IPS-NIHi11 (cell line): Measurements from ENCODE around the gene IL19.
"Not testable (repeated sequence)": the region's sequence is repeated elsewhere in the genome, so short reads cannot be mapped to it uniquely, and the experiment has no call there.

Experiments
- DNase-seq: peaks from one replicate; pipeline ENCODE4 v3.0.0; 2012; ENCODE audit warnings: mixed read lengths, low spot score

The IL19 gene

GRCh38 chr1:206741142-206741701 lies 29.4 kb upstream of the IL19 start:
- DNase-seq: no peak

GRCh38 chr1:206742719-206743383 lies 27.7 kb upstream of the IL19 start:
- DNase-seq: no peak

DNA sequence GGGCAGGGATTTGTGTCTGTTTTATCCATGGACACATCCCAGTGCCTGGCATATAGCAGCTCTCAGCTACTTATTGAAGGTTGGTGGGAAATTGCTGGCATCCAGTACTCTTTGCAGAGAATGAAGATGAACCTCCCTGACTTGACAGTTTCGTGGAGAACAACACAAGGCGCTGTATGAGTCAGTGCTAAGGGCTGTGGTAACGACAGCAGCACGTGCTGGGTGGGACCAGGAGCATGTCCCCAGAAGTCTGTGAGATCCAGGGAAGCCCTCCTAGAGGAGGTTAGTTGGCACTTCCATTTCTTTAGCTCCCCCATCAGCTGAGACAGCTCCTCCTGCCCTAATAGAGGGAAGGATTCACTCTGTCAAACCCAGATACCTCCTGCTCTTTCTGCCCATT lies 25.9 kb upstream of the IL19 start:
- DNase-seq: no peak

GRCh38 chr1:206745301-206745700 lies 25.3 kb upstream of the IL19 start:
- DNase-seq: no peak

DNA sequence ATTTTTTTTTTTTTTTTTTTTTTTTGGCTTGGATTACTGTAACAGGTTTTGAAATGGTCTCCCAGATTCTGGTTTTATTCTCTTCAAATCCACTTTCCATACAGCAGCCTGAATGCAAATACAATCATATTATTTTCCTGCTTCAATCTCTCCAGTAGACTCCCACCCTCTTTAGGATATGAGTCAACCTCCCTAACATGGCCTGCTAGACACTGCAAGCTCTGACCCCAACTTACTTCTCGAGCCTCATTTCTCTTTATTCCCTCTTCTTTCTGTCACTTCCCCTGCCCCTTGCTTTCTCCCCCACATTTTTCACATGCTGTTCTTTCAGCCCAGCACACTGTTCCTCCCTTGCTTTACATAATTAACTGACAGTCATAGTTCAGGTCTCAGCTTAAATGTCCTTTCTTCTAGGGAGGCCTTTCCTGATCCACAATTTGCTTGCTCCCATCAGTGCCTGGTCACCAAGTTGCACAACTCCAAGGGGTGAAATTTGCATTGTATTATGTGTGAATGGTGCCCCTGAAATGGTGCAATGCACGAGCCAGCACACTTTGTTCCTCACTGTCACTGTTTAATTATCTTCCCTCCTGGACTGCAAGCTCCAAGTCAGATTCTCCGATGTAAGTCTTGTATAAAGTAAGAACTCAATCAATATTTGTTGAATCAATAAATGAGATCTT lies 22.1 kb upstream of the IL19 start:
- DNase-seq: no peak

DNA sequence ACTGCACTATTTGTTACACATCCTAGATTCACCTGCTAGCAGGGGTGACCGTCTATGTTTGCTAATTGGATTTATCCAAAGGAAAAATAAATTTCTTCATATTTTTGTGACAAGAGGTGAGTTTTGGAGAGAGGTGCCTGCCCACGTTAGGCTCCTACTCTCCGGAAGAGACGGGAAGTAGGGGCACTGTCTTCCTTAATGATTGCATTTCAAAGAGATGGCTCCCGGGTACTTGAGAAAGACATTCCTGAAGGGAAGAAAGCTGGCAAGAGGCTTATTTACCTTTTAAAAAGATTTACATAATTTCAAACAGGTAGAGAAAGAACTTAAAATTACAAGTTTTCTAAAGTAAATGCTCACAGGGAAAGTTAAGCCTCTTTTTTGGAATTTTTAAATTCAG lies 18.7 kb upstream of the IL19 start:
- no peak for DNase-seq

- DNase-seq: no peak
Observed at GRCh38 chr1:206752481-206752880, 18.1 kb upstream of the IL19 start.

DNA sequence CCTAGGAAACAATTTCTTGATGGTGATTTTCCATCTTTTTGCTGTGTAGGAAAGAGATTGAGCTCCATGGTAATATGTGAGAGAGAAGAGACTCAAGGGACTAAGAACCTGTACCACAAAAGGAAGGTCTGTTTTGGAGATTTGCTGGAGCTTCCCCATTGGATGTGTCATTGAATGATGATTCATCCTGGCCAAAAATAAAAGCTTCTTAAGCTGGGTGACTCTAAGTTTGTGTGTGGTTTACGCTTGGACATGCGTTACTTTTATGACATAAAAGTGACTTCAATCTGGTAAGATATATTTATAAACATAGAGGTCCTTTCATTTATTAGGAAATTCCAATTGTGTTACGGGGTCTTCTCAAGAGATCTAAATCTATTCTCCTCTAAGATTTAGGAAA lies 17.4 kb upstream of the IL19 start:
- DNase-seq: no peak

- no peak for DNase-seq
Observed at GRCh38 chr1:206754011-206754410, 16.6 kb upstream of the IL19 start.

DNA sequence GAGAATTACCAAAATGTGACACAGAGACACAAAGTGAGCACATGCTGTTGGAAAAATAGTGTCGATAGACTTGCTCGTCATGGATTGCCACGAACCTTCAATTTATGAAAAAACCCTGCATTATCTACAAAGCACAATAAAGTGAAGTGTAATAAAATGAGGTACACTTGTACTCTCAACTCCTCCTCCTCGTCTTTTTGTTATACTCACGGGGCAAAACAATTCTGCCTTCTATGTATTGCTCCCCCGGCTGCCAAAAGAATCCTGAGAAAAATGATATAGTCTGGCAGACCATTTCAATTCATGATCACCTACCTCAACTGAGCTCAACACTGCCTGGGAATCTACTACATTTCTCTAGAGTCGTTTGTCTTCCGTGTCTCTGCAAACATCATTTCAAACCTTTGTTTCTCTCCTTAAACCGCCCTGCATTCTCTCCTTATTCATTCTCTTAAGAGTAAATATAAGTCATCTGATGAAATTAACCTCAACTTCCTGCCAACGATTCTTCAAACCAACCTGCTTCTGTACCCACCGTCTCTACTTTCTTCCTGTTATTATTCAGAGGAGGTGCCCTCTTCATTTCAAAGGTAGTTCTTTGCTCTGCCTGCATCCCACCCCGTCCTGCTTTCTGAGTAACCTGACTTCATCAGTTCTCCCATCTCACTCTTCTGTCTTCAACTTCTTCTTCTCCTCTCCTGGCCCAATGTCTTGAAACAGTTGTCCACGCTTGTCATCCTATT lies 12.9 kb upstream of the IL19 start:
- DNase-seq: no peak

DNA sequence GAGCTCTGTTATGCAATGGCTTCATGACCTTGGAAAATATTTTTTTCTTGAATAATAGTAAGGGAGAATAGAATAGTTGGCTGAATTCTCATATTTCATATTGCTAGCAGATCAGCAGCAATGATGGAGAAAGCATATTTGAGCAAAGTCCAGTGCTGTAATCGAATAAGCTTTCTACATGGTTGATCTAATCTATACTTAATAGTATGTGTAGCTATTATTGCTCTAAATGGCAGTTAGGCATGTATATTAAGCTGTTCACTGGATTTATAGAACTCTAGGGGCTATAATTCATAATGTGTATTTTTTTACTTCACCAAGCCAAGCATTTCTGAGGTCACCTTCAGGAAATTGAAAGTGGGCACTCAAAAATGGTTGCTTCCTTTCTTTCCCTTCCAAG lies 10.0 kb upstream of the IL19 start:
- no peak for DNase-seq

DNA sequence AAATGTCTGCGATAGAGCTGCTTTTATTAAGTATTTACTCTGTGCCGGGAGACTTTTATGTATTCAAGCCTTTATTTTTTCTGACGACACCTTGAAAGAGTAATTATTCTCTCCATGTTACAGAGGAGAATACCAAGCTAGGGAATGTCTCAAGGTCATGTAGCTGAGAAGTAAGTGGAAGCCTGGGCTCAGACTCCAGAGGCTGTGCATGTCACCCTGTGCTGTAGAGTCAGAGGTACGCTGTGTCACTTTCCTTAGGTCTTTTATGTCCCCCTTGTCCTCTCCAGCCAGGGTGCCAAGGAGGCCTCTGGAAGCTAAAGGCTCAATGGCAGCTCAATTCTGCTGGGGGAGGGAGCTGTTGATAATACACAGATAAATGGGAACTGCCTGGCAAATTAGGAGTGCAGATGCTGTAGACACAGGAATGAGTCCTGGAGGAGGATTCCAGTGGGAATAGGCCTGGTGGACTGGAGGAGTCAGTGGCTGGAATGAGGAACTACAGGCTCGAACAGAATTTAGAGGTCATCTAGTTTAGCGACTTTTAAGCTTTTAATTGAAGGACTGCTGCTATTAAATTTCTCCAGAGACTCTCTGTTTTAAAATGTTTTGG lies 9.3 kb upstream of the IL19 start:
- peak; percentile 43 for DNase-seq

DNA sequence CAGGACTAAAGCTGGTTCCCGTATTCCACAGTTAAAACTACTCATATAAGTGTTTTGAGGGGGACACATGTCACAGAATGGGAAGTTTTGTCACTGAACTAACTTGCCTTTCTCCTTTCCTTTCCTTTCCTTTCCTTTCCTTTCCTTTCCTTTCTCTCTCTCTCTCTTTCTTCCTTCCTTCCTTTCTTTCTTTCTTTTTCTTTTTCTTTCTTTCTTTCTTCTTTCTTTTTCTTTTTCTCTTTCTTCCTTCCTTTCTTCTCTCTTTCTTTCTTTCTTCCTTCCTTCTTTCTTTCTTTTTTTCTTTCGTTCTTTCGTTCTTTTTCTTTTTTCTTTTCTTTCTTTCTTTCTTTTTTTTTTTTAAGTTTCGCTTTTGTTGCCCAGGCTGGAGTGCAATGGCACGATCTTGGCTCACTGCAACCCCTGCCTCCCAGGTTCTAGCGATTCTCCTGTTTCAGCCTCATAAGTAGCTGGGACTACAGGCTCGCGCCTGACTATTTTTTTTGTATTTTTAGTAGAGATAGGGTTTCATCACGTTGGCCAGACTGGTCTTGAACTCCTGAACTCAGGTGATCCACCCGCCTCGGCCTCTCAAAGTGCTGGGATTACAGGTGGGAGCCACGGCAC lies 7.7 kb upstream of the IL19 start:
- DNase-seq: not testable (repeated sequence)

DNA sequence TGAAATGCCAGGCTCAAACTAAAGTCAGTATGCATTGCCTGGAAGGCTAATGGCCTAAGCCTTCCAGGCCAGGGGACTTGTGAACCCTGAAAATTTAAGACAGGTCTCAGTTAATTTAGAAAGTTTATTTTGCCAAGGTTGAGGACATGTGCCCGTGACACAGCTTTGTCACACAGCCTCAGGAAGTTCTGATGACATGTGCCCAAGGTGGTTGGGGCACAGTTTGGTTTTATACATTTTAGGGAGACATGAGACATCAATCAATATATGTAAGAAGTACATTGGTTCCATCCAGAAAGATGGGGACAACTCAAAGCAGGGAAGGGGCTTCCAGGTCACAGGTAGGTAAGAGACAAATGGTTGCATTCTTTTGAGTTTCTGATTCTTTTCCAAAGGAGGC lies 4.8 kb upstream of the IL19 start:
- not testable (repeated sequence) for DNase-seq

DNA sequence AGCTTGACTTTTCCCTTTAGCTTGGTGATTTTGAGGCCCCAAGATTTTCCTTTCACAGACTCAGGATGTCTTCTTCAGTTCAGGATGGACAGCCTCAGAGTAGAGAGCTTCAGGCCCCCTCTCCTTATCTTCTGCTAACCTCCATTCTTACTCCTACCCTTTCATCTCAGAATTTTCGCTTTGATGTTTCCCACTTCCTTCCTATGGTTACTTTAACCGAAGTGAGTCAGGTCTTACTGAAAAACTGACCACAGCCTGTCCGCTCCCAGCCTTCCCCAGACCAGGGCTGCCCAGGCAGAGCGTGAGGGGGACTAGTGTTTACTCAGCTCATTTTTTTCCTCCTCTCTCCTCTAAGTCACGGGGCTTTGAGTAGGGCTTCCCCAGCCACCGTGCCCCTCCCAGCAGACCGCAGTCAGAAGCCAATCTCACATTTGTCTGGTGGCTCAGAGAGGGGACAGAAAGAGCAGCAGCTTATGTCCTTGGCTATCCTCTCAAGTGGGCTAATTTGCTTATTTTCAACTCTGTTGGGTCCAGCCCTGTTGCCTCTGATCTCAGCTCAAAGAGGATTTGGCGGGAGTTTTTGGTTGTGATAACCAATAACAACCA lies 4.2 kb upstream of the IL19 start:
- DNase-seq: no peak

DNA sequence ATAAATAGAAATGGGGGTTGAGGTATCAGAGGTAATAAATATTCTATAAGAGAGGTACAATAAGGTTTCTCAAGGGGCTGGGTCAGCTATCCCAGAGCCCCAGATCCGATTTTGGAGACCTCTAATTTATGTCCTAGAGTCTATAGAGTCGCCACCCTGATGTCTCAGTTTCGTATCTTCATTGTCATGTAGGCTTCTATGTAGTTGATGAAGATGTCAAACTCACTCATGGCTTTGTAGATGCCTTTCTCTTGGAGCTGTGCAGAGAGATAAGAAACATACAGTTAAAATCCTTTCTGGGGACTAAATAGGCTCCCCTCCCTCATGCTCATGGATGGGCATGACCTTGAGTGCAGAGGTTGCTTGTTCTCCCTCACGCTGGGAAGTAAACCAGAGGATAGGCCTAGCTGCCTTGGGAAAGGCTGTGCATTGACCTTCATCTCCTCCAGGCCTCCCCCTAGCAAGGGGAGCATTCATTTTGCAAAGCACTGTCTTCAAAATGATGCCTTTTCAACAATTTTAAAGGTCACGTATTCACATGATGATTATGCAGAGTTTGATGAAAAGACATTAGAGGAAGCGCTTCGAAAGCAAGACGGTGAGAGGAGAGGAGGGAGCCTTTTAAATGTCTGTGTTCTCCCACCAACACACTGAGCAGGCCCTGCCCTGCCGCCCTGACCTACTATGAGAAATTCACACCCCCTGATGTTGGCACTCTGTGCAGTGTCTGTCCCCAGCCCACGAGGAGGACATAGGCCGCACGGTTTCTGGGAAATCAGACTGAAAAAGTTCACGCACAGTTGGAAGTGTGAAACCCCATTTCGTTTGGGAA lies 1.9 kb upstream of the IL19 start:
- no peak for DNase-seq

GRCh38 chr1:206769304-206769731 lies 1.3 kb upstream of the IL19 start:
- DNase-seq: no peak

GRCh38 chr1:206771338-206771692 lies 742 bp downstream of the IL19 start:
- no peak for DNase-seq

- no peak for DNase-seq
Observed at GRCh38 chr1:206772243-206772937, 1.8 kb downstream of the IL19 start, which contains the start of gene IL10. TSS of gene IL10 (minus strand) at chr1:206772494. CDS start at chr1:206772435, 59 bp downstream.

DNA sequence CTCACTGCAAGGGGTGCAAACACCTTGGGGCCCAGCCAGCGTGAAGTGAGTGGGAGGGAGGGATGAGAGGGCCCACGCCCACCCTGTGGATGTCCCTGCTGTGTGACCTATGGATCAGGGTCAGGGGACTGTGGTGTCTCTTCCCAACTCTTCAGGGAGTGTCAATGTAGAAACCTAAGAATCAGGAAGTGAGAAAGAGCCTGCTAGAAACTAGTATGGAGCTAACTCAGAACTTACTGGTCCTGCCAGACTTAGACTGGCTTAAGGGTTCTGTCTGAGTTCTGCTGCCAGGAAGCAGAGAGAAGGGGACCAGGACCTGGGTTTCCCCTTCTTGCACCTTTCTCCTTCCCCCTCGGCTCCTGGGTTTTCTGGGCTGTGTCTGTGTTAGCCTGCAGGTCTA lies 3.5 kb downstream of the IL19 start:
- DNase-seq: no peak
